ENCODE results near the gene PAPSS2.

GRCh38 chr10:87670586-87670985, 10.9 kb downstream of the PAPSS2 start:
- TF ChIP-seq POLR2AphosphoS5 (IDR thresholded peaks at IDR 0.05; ENCODE audit: low read depth) (no peak), CTCF (IDR thresholded peaks at IDR 0.05; ENCODE audit: insufficient read depth, low read length) (no peak), GABPA (IDR thresholded peaks at IDR 0.05; ENCODE audit: low read depth) (no peak), SPI1 (IDR thresholded peaks at IDR 0.05; ENCODE audit: borderline replicate concordance, low read depth) (no peak)

Data from HL-60 (cell line).